ENCODE data around the gene STK10.

STK10 gene

DNA sequence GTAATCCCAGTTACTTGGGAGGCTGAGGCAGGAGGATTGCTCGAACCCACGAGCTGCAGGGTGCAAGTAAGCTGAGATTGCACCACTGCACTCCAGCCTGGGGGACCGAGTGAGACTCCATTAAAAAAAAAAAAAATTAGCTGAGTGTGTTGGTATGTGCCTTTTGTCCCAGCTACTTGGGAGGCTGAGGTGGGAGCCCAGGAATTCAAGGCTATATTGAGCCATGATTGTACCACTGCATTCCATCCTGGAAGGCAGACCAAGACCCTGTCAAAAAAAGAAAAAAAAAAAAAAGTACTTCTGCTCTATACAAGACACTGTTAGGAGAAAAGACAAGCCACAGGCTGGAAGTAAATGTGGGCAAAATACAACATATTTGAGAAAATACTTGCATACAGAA, 113.1 kb downstream of the STK10 start:
- DNase-seq (ENCODE audit: low read depth) = no peak
- TF ChIP-seq, protein P1, sequence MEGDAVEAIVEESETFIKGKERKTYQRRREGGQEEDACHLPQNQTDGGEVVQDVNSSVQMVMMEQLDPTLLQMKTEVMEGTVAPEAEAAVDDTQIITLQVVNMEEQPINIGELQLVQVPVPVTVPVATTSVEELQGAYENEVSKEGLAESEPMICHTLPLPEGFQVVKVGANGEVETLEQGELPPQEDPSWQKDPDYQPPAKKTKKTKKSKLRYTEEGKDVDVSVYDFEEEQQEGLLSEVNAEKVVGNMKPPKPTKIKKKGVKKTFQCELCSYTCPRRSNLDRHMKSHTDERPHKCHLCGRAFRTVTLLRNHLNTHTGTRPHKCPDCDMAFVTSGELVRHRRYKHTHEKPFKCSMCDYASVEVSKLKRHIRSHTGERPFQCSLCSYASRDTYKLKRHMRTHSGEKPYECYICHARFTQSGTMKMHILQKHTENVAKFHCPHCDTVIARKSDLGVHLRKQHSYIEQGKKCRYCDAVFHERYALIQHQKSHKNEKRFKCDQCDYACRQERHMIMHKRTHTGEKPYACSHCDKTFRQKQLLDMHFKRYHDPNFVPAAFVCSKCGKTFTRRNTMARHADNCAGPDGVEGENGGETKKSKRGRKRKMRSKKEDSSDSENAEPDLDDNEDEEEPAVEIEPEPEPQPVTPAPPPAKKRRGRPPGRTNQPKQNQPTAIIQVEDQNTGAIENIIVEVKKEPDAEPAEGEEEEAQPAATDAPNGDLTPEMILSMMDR (IDR thresholded peaks at IDR 0.05; ENCODE audit: insufficient read depth, low read depth, low read length, missing control alignments) = no peak

DNA sequence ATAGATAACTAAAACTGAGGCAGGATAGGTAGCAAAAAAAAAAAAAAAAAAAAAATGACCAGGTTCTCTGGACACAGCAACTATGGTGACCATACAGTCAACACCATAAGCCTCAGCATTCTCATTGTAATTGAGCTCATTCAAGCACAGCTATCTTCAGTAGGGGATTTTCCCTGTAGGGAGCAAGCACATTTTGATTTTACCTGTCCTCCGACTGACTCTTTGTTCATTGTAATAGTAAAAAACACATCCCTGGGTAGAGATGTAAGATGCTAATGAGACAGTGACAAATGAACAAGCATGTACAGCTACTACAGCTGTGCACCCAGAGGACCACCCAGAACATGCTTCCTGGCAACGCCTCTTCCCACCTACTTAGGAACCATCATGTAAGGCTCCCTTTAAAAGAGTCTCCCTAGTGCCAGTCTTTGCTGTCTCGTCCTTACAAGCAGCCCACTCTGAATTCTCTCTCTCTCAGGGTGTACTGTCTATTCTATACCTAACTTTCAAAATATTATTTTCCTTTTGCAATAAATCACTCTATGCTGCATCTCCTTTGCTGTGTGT, 116.6 kb downstream of the STK10 start:
- TF ChIP-seq, protein P1 (IDR thresholded peaks at IDR 0.05; ENCODE audit: insufficient read depth, low read depth, low read length, missing control alignments) = no peak
- no peak overlapping the region for H3K4me3 ChIP-seq (ENCODE audit: low read depth, low read length)
- no peak for DNase-seq (ENCODE audit: low read depth)

More for the DNA sequence above, 113.1 kb downstream of the STK10 start:
- H3K4me3 ChIP-seq (ENCODE audit: low read depth, low read length) = no peak overlapping the region

DNA sequence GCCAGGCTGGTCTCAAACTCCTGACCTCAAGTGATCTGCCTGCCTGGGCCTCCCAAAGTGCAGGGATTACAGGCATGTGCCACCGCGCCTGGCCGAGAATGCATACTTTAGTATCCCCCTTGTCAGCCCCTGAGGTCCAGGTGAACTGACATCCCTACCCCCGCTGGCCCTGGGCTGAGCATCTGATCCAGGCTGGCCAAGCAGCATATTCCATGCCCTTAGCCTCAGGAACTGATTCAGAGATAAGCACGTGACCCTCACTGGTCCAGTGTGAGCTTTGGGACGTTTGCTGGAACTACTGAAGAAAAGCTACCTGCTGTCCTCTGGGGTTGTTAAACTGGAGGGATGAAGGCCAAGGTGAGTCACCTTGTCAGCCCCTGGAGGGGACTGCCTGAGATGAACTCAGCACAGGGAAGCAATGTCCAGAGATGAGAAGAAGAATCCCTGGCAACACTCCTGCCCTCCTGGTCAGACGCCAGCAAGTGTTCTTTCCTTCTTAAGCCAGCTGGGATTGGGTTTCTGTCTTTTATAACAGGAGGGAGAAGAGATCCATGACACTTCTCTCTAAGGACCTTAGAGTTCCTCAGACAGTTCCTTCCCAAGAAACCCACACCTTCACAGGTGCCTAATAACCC, 122.5 kb downstream of the STK10 start:
- no peak overlapping the region for H3K4me3 ChIP-seq (ENCODE audit: low read depth, low read length)
- no peak for DNase-seq (ENCODE audit: low read depth)
- TF ChIP-seq, protein P1 (IDR thresholded peaks at IDR 0.05; ENCODE audit: insufficient read depth, low read depth, low read length, missing control alignments) = no peak

DNA sequence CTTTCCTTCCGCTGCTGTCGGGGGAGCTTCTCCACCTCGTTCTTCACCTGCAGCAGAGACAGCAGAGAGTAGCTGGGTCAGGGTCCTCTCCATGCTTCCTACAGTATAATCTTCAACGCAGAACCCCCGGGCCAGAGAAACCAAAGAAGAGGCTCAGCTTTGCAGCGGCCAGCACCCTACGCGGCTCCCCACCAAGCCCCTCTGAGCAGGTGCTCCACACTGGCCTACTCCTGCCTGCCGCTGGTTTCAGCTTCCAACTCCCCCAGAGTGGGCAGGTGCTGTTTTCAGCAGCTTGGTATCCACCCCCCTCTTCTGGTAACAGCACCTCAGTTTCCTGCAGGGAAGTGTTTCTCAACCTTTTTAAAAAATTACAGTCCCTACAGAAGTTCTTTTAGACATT, 123.3 kb downstream of the STK10 start:
- TF ChIP-seq, protein P1 (IDR thresholded peaks at IDR 0.05; ENCODE audit: insufficient read depth, low read depth, low read length, missing control alignments) = no peak
- no peak for DNase-seq (ENCODE audit: low read depth)
- no peak overlapping the region for H3K4me3 ChIP-seq (ENCODE audit: low read depth, low read length)

DNA sequence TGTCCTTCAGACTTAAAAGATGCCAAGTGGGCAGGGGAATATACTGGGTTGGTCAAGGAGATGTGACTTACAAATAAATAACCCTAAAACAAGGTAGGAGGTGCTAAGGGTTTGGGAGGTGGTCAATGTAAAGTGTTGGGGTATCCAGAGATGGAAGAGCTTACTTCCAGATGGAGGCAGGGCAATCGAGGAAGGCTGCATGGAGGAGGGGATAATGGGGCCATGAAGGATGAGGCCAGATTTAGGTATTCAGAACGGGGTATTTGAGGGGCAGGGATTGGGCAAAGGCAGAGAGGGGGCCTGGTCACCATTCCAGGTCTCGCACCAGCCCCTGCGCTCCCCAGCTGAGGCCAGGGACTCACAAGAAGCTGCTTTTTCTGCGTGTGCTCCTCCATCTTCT, 123.7 kb downstream of the STK10 start:
- no peak overlapping the region for H3K4me3 ChIP-seq (ENCODE audit: low read depth, low read length)
- DNase-seq (ENCODE audit: low read depth) = no peak
- TF ChIP-seq, protein P1 (IDR thresholded peaks at IDR 0.05; ENCODE audit: insufficient read depth, low read depth, low read length, missing control alignments) = no peak

DNA sequence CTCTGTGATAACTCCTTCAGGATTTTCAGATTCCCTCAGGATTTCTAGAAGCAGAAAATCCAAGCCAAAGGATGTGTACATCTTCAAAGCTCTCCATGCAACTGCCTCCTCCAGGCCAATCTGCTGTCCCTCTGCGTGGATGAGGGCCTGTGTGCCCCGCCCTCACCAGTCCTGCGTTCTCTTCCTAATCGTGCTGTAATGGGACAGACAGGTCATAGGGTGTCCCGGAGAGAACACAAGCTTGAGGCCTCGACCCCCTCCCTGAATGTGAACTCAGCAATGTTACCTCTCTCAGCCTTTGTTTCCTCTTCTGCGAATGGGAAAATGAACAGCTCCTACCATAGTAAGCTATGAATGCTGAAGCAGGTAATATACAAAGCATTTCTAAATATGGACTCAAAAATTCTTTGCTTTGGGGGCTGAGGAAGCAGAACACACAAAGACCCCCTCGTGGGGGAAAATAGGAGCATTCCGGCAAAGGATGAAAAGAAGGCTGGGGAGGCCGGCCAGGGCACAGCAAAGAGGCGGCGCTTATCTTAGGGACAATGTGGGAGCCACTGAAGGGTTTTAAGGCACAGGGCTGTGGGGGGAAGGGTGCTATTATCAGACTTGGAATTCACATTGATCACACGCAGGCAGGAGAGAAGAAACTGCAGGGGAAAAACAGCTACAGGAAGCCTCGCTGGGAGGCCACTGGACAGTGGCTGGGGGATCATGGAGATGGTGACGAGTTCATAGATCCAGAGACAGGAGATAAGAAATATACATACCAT, 124.4 kb downstream of the STK10 start:
- no peak overlapping the region for H3K4me3 ChIP-seq (ENCODE audit: low read depth, low read length)
- no peak for DNase-seq (ENCODE audit: low read depth)
- TF ChIP-seq, protein P1 (IDR thresholded peaks at IDR 0.05; ENCODE audit: insufficient read depth, low read depth, low read length, missing control alignments) = no peak

All from GM12865 (cell line).